Endometrial microvascular endothelial cells (primary cell): ENCODE measurements around the gene PPIP5K2. TPM values are rescaled to one million over a fixed set of nuclear protein-coding genes. Genes with fewer than 3 reads are reported as not detected.
"Not testable (repeated sequence)": the region's sequence is repeated elsewhere in the genome, so short reads cannot be mapped to it uniquely, and the experiment has no call there.

Experiments
- in situ Hi-C: cut with HindIII; loops from 2 replicates; pipeline ENCODE4 v1.10.0; 2017; ENCODE audit warnings: low sequenced_read_pairs, low pct_unique_long_range_greater_than_20kb; ENCODE audit errors: inconsistent ontology term
- total RNA-seq: library from RNA; depleted of rRNA; stranded (reverse); fragments of >200 nt; gene quantifications from one replicate; pipeline ENCODE4 v1.2.3, GENCODE V29; 2015; ENCODE audit errors: inconsistent ontology term

The PPIP5K2 gene
- total RNA-seq, 1 donor from 2014 or later = 30.0 TPM

GRCh38 chr5:103188436-103188835 is 68.3 kb downstream of the PPIP5K2 start:
- in situ Hi-C loops = no loop called here

- in situ Hi-C loops = no loop called here
Observed at GRCh38 chr5:103203226-103203625, 83.1 kb downstream of the PPIP5K2 start.

GRCh38 chr5:103204990-103205389 is 84.9 kb downstream of the PPIP5K2 start:
- in situ Hi-C loops = not testable (repeated sequence)

GRCh38 chr5:103205991-103206700 is 86.0 kb downstream of the PPIP5K2 start:
- in situ Hi-C loops = no loop called here

- in situ Hi-C loops = no loop called here
Observed at GRCh38 chr5:103207011-103207410, 86.9 kb downstream of the PPIP5K2 start.

- in situ Hi-C loops = no loop called here
Observed at GRCh38 chr5:103207653-103208052, 87.6 kb downstream of the PPIP5K2 start.

- in situ Hi-C loops = no loop called here
Observed at GRCh38 chr5:103208460-103208859, 88.4 kb downstream of the PPIP5K2 start.

GRCh38 chr5:103209065-103209464 is 89.0 kb downstream of the PPIP5K2 start:
- in situ Hi-C loops = no loop called here

GRCh38 chr5:103210952-103211351 is 90.9 kb downstream of the PPIP5K2 start:
- in situ Hi-C loops = no loop called here

- in situ Hi-C loops = no loop called here
Observed at GRCh38 chr5:103211576-103212561, 91.8 kb downstream of the PPIP5K2 start.

GRCh38 chr5:103216137-103216536 is 96.0 kb downstream of the PPIP5K2 start:
- in situ Hi-C loops = no loop called here

GRCh38 chr5:103216697-103217096 is 96.6 kb downstream of the PPIP5K2 start:
- in situ Hi-C loops = no loop called here

- in situ Hi-C loops = no loop called here
Observed at GRCh38 chr5:103217101-103217500, 97.0 kb downstream of the PPIP5K2 start.

GRCh38 chr5:103218164-103218563 is 98.1 kb downstream of the PPIP5K2 start:
- in situ Hi-C loops = no loop called here

GRCh38 chr5:103219074-103219473 is 99.0 kb downstream of the PPIP5K2 start:
- in situ Hi-C loops = not testable (repeated sequence)

GRCh38 chr5:103223031-103223955 is 103.2 kb downstream of the PPIP5K2 start:
- in situ Hi-C loops = no loop called here

GRCh38 chr5:103224118-103224893 is 104.2 kb downstream of the PPIP5K2 start:
- in situ Hi-C loops = no loop called here

- in situ Hi-C loops = no loop called here
Observed at GRCh38 chr5:103224894-103225246, 104.8 kb downstream of the PPIP5K2 start.
